B cell (primary cell): ENCODE results near the gene LYST.

Experiments
- CTCF ChIP-seq: fragments of 200-600 bp; IDR thresholded peaks from one replicate; pipeline ENCODE4 v1.8.0; 2022; ENCODE audit warnings: antibody characterized with exemption, mild to moderate bottlenecking
- EZH2 ChIP-seq: IDR thresholded peaks from 2 replicates; pipeline ENCODE4 v1.6.1; 2012; ENCODE audit warnings: borderline replicate concordance, low read depth, mild to moderate bottlenecking, moderate library complexity, low read length; ENCODE audit not compliant: insufficient read depth, poor library complexity, severe bottlenecking

- TF ChIP-seq CTCF (no peak), EZH2 (no peak)
Observed at GRCh38 chr1:235683653-235684052, 183.1 kb downstream of the LYST start.
